Stimulated activated CD4-positive, alpha-beta T cell treated with anti-CD3 and anti-CD28 coated beads, Interleukin-2, amount 100 ng/mL, for 4 hours (primary cell): ENCODE results near the gene FREM1.
A peak's percentile ranks its signal among the peaks of the same experiment; 100 is the strongest.

Experiments used
- DNase-seq: peaks from one replicate; pipeline ENCODE4 v3.0.0-alpha.2; 2020; ENCODE audit warnings: low read depth

The FREM1 gene

DNA sequence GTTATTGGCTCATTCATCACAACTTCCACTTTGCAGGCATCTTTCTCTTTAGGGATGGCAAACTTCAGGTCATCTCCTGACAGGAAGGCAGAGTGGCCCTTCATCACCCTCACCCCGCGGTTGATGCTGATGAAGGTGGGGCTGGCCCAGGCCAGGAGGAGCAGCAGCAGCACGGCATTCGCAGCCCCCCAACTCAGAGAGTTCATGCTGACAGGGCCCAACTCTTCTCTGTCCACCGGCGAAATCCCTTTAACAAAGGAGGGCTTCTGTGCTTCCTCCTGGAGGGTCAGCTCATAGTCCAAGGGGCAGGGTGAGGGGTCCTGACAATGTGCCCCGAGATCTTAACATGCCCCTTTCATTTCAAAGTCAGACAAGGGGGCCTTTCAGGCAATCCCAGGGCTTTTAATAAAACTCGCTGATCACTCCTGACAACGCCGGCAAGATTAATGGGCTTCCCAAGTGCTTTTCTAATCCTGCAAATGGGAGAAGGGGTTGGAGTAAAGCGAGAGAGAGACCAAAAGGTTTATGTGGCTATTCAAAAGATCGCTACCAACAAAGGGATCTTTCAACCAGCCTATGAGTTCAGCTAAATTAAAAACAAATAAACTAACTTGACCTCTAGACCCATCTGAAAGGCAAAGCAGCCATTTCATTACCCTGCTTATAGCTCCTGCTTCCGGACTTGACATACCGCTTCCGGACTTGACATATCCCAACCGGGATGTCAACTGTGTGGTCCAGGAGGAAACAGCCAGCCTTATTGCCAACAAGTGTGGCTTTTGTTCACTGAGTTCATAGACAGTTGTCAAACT, 41.2 kb downstream of the FREM1 start:
- no peak for DNase-seq

DNA sequence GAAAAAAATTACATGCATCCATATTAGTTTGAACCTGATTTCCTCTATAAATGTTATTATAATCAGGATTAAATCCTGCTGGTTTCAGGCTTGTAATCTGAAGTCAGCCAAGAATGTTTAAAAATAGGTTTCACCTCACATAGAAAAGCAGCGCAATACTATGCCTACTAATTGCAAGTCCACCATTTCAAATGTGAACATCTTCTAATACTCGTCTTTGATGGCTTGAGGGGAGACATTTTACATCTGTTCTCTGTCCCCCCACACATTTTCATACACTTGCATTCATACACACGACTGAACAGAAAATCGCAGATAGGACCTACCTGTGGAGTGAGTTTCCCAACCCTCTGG, 41.8 kb downstream of the FREM1 start:
- no peak for DNase-seq

DNA sequence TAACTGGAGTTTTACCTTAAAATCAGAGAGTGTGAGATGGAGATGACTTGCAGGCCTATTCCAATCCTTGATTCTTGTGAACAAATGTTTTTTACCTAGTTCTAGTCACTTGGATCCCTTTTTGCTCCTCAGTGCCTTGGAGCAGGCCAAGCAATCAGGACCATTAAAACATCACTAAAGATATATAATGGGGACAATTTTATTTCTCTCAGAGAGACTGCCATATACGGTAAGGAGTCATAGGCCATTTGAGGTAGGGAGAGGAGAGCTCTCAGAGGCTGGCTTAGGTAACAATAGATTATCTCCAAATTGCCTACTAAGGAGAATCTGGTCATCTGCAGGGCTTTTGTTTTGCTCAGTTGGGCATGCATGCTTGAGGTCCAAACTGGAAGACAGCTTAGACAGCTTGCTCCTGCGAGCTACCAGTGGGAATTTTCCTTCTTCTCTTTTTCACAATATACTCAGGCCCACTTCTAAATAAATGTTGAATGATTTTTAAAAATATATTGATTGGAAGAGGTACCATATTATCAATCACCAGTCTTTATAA, 44.0 kb downstream of the FREM1 start:
- DNase-seq, result no peak

DNA sequence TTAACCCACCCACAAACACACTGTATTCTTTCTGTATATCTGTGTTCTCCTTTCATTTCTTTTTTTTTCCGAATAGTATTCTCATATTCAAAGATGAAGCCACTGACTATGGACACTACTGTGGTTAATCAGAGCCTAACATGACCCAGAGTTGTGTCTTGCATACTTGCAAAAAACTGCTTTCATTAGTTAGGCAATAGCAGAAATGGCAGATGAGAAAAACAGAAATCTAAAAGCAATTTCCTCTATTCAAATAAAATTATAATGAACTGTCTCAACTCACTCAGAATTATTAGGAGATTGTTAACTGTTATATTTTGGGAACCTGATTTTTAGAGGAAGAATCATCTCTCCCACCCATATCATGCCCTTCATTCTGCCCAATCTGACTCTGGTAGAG, 45.9 kb downstream of the FREM1 start:
- no peak for DNase-seq

DNA sequence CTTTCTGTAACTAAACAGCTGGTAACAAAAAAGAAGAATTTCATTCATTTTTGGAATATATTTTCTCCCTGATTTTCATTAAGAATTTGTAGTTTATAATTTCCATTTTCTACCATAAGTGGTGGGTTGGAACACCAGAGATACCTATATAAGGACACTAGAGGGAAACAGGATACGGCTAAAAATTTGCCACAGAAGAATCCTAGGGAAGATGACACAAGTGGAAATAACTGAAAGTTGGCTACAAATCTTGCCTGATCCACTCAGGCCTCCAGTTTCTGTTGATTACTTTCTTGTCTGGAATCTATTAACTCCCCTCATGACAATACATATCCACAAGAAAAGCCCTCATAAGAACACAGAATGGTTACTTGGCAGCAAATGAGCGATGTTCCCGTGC, 46.8 kb downstream of the FREM1 start:
- no peak for DNase-seq

DNA sequence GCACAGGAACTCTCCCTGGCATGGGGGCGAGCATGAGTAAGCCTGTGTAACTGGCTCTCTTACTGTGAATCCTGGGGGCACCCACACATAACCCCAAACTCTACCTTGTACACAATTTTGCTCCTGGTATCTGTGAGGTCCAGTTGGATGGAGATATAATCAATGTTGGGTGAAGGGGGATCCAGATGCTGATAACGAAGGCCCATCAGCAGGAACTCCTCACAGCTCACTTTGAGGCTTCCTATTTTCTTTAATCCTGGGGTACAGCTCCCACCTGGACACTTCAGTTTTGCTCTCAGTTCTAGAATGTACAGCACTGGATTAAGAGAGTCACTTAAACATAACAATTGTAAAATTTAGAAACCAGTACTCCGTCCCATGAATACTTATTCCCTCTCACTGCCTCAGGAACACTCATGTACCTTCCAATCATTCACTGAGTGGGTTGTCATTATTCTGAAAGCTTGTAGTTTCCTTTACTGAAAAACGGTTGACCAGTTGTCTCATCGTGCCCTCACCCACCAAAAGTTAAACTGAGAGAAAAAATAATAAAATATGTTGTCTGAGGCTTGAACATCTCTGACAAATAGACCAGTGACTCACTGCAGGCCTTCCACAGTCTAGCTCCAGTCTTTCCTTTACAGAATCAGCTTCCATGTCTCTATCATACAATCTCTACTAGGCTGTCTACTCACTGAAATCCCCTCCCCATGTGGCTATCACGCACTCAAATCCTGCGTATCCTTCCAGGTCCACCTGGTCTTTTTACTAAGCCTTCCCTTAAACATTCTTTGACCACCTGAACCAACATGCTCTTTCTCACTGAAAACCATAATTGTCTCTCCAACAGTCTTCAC, 52.6 kb downstream of the FREM1 start:
- DNase-seq, result no peak

DNA sequence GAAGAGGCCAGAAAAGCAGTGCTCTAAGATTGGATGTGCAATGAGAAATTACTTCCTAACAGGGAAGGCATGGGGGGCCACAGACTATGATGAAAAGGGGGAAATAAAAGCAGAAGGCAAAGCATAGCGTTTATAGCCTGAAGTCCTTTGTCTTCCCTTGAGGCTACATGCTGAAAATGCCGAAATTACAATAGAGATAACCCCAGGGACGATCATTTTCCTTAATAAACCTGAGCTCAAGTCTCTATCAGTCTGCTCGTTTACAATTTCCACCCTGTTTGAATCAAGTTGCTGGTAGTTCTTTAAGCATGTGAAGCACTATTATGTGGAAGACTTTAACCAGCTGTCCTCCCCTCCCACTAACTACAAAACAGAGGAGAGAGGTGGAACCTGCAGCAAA, 60.4 kb downstream of the FREM1 start:
- no peak for DNase-seq

DNA sequence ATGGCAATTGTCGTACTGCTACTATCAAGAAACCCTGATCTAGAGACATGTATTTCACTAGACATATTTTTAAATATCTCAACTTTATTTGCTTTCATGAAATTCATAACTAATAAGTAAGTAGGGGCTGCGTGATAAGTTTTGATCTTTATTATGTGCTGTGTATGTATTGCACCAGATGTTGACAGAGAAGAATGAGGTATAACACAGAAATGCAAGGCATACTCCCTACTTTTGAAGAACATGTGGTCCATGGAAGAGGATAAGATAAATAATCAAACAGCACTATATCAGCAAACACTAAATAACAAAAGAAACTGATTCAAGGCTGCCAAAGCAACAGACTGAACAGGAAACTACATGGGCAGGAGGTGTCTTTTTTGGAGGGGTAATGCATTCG, 60.9 kb downstream of the FREM1 start:
- DNase-seq, result no peak

DNA sequence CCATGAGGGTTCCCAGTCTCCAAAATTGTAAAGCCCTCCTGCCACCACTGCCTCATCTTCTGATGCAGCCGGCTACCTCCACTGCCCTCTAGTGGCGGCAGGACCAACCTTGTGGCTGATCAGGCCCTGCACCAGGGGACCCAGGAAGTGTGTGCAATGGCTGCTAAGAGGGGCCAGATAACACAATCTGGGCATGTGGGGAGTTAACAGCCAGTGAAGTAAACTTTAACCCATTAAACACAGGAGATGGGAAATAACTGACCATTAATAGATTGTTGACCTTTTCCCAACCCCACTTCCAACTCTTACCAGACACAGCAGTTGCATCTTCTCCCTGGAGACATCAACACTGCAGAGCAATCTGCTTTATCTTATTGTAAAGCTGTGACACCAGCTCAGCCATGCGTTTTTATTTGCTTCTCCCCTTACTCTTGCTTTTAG, 63.3 kb downstream of the FREM1 start:
- peak; percentile 4 for DNase-seq

DNA sequence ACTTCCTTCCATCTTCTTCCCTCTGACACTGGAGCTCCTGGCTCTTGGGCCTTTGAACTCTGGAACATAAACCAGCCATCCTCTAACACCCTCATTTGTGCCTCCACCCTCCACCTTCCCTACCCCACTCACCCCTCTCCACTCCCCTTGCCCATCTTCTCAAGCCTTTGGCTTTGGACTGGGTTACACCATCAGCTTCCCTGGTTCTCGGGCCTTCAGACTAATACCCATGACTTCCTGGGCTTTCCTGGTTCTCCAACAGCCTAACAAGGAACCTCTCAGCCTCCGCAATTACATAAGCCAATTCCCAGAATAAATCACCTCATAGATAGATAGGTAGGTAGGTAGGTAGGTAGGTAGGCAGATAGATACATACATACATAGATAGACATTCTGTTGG, 67.1 kb downstream of the FREM1 start:
- DNase-seq, result no peak

DNA sequence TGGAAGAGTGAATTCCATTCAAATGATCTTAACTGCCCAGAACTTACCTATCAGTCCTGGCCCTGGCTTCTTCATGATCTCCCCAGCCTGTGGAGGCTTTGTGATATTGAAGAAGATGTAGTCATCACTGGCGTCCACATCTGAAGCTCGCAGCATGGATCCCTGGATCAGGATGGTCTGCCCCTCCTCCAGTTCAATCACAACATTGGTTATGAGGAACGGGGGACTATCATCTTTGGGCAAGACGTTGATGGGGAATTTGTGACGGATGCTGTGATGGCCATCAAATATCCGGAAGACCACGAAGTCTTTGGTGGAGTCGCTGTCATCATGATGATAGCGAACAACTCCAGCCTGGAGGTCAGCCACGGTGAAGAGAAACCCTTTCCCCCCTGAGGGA, 68.0 kb downstream of the FREM1 start:
- DNase-seq, result no peak

DNA sequence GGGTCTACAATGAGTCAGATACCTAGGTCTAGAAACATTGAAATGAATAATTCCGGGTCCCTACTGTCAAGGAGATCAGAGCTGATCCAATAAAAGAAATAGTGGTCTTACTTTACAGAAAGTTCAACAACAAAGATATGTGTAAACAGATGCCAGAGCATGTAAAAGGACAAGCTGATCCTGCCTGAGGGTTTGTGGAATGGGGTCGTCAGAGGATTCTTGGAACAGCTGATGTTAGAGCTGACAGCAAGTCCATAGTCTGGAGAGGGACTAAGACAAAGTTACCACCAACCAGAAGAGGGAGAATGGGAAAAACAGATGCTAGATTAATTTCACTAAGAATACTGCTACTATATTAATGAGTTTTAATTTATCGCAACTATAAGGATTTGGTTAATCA, 71.5 kb downstream of the FREM1 start:
- no peak for DNase-seq

DNA sequence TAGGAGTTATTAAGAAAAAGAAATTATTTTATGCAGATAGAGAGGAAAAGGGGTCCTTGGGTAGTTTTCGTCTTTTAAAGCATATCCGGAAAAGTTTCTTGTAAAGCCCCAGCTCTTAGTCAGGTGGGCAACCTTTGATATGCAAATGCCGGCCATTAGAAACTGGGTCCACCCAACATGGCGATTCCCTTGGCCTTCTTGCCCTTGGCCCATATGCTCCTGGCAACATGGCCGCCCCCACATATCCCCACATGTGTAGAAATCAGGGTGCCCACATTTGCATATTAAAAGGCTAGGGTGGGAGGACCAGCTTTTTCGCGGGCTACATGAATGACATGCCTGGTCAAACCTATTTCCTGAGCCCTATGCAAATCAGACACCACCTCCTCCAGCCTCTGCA, 73.3 kb downstream of the FREM1 start:
- no peak for DNase-seq

DNA sequence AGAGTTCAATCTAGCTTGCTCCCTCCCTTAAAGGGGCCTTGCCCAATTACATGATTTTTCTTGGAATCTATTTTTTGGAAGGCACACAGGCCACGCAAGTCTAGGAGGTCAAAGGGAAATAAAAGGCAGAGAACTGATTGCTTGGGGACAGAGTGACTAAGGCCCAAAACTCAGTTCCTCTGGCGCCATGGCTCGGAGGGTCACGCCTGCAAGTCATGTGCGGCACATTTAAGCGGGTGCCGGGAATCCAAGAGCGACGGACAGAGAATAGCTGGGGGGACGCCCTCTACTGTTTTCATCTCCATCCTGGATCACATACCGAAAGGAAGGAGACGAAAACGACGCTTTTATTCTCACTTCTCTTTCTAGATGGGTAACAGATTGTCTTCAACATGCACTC, 78.6 kb downstream of the FREM1 start:
- DNase-seq, result no peak

DNA sequence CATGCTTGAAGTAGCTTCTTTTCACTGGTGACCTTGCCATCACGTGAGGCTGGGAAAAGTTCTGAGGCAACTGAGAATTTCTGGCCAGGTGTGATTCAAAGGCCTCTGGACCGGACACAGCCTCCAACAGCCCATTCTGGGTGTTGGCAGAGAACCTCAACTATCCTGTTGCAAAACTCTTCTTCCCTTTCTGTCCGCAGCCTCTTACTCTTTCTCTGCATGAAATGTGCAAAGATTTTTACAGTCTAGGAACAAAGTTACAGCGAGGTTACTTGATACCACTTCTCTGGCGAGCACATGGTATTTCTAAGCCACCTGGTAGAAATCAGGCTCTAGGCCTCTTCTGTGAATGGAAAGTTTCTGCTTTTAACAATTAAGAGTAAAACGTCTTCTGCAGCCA, 79.2 kb downstream of the FREM1 start:
- DNase-seq, result no peak

DNA sequence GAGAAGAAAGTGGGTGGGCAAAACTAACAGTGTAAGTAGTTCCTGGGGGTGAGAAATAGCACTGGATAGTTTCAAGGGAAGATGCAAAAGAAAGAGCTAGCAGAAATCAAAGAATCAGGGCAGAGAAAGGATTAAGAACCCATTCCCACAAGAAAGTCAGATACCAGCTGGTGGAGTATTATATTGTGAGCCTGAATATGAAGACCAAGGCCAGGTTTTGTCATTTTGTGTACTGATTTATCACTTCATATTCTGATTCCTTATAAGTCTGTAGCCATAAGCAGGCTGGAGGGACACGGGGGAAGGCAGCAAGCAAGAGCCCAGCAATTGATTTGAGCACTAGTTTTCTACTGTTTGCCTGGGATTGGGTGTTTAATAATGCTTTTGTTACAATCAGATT, 80.2 kb downstream of the FREM1 start:
- no peak for DNase-seq

DNA sequence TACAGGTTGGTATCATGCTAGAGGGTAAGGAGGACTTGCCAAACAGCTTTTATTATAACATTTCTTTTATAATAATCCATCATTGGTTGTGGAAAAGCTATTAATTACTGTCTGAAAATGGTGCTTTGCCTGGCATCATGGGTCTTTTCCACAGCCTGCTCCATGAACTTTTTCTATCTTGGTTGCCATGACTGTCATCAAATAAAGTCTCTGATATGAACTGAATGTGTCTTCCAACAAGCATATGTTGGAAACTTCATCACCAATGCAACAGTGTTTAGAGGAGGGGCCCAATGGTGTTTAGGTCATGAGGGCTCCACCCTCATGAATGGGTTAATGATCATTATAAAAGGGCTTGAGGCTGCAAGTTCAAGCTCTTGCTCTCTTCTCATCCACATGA, 81.0 kb downstream of the FREM1 start:
- DNase-seq, result no peak

DNA sequence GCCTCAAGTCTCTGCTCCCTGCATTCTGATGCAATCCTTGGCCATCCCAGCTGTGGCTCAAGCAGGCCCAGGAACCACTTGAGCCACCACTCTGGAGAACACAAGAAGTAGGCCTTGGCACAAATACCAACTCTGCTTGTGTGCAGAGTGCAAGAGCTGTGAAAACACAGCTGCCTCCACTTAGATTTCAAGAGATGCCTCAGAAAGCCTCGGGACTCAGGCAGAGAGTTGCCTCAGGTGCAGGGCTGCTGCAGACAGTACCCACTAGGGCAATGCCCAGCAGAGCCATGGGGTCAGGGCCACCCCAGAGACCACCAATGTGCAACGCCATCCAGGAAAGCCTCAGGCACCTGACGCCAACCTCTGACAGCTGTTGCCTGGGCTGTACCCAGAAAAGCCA, 82.4 kb downstream of the FREM1 start:
- no peak for DNase-seq

DNA sequence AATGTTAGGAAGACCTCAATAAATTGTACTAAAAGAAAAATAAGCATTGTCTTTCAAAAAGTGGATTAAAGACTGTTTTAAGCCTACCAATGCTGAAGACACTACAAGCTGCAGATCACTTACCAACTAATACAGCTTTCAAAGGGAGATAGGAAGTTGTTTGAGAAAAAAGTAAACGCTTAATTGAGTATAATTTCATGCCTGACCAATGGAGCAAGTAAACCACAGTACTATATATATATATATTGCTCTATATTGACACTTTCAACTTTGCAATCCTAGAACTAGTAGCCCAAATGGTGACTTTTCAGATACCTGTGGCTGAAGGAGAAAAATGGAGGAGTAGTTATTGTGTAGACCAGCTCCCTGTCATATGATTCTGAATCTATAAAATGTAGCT, 85.7 kb downstream of the FREM1 start:
- no peak for DNase-seq

DNA sequence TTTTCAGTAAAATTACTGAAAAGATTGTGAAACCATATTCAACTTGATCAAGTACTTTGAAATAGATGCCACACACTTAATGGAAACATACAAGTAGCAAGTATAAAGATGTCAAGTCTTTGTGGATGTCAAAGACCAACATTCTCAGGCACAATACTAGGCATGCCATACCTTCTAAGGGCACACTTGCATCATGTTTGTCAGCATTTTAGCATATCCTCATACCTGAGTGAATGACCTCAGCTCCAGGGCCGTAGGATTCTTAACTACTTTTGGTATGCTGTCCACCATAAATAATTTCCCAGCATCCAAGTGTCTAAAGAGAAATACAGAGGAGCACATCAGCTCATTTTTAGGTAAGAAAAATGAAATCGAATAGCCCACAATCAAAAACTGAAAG, 86.4 kb downstream of the FREM1 start:
- no peak for DNase-seq

DNA sequence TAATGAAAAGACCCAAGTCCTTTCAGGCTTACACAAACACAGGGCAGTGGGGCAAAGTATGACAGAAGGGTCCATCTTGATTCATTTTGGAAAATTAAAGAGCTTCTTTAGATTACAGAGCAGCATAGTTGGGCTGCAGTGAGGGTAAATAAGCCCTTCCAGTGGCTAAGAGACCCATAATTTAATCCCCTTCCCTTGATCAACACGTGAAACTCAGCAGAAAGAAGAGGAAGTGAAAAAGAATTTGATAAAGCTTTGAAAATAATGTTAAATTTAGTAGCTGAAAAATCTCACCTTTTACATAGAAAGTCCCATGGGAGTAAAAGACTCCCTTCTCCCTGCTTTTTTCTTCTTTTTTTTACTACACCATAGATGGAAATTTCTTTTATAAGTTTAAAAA, 87.6 kb downstream of the FREM1 start:
- no peak for DNase-seq

DNA sequence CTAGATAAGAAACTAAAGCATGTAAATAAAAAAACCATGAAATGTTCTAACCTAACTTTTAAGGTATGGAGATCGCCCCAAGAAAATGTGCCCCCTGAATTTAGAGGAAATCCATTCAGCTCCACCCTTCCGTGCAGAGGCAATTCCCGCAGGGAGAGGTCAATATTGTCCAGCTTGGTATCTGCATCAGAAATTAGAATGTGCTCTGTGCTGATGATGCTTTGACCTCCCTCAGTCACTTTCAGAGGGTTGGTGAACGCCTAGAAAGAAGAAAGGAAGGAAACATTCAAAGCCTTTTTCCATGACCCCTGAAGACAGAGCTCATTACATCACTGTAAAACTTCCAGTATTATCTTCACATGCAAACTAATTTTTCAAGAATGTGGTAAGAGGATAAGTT, 91.0 kb downstream of the FREM1 start:
- DNase-seq, result no peak

DNA sequence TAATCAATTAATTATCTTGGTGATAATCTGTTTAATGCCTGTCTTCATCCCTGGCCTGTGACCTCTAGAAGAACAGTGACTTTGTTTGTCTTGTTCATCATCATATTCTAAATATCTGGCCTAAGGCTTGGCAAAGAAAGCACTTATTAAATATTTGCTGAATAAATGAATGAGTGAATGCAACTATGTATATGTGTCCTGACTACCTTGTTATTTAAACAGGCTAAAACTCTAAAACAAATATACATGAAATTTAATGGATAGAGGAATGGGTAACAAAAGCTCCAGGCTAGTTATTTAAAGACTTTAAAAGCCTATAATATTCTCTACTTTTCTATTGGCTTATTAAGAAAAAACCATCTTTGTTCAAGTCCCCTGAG, 96.0 kb downstream of the FREM1 start:
- DNase-seq, result no peak
